AG10803 (cell line): Measurements from ENCODE around the gene STARD3.

Experiments used
- DNase-seq: peaks from one replicate; pipeline ENCODE4 v3.0.0; 2010; ENCODE audit warnings: low read depth
- H3K4me3 ChIP-seq: 2 replicates; pipeline ENCODE4 v1.5.1; 2011; ENCODE audit warnings: mild to moderate bottlenecking, low read length, control low read depth
- TF ChIP-seq, protein P1 (sequence below): conservative IDR thresholded peaks from 2 replicates; pipeline ENCODE4 v1.5.1; 2011; ENCODE audit warnings: mild to moderate bottlenecking, low read length, control low read depth, inconsistent platforms

STARD3 gene

GRCh38 chr17:39634384-39634871 lies 2.5 kb upstream of the STARD3 start:
- peak; percentile 42 for DNase-seq
- TF ChIP-seq, protein P1, sequence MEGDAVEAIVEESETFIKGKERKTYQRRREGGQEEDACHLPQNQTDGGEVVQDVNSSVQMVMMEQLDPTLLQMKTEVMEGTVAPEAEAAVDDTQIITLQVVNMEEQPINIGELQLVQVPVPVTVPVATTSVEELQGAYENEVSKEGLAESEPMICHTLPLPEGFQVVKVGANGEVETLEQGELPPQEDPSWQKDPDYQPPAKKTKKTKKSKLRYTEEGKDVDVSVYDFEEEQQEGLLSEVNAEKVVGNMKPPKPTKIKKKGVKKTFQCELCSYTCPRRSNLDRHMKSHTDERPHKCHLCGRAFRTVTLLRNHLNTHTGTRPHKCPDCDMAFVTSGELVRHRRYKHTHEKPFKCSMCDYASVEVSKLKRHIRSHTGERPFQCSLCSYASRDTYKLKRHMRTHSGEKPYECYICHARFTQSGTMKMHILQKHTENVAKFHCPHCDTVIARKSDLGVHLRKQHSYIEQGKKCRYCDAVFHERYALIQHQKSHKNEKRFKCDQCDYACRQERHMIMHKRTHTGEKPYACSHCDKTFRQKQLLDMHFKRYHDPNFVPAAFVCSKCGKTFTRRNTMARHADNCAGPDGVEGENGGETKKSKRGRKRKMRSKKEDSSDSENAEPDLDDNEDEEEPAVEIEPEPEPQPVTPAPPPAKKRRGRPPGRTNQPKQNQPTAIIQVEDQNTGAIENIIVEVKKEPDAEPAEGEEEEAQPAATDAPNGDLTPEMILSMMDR, result peak; percentile 72
- H3K4me3 ChIP-seq, result no peak overlapping the region

- TF ChIP-seq, protein P1, result no peak
- DNase-seq, result no peak
- no peak overlapping the region for H3K4me3 ChIP-seq
These were observed 1.2 kb upstream of the STARD3 start for GRCh38 chr17:39635614-39636176.

DNA sequence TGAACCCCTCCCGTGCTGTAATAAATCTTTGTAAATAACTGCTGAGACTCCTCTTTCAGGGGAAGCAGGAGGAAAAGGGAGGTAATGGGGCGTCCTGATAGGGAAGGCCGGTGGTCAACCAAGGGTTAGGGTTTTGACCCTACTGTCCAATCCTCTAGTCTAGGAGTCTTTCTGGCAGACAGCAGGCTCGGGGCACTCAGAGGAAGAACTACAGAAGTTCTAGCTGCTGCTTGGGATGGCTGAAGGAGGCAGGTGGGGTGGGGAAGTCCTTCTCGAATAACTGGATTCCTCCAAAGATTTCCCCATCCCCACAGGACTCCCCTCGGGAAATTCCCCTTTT lies 387 bp upstream of the STARD3 start:
- peak overlapping the region; percentile 94 for H3K4me3 ChIP-seq
- TF ChIP-seq, protein P1, result no peak
- DNase-seq, result no peak

GRCh38 chr17:39638317-39638716 lies 1.4 kb downstream of the STARD3 start:
- DNase-seq, result no peak
- H3K4me3 ChIP-seq, result peak overlapping the region; percentile 94
- TF ChIP-seq, protein P1, result no peak

- TF ChIP-seq, protein P1, result no peak
These were observed 2.1 kb downstream of the STARD3 start for GRCh38 chr17:39639043-39639442.

GRCh38 chr17:39639566-39640458 lies 2.9 kb downstream of the STARD3 start:
- no peak for DNase-seq
- TF ChIP-seq, protein P1, result no peak
- H3K4me3 ChIP-seq, result no peak overlapping the region

More at GRCh38 chr17:39639043-39639442, 2.1 kb downstream of the STARD3 start:
- H3K4me3 ChIP-seq, result no peak overlapping the region
- no peak for DNase-seq
